ENCODE results near the gene ZDHHC11B.
"Not testable (repeated sequence)": the region's sequence is repeated elsewhere in the genome, so short reads cannot be mapped to it uniquely, and the experiment has no call there.

The ZDHHC11B gene

GRCh38 chr5:783881-784427, 575 bp downstream of the ZDHHC11B start:
- not testable (repeated sequence) for DNase-seq (ENCODE audit: low read depth)

GRCh38 chr5:783049-783802, 1.3 kb downstream of the ZDHHC11B start:
- not testable (repeated sequence) for DNase-seq (ENCODE audit: low read depth)

- not testable (repeated sequence) for DNase-seq (ENCODE audit: low read depth)
Observed at GRCh38 chr5:782356-782755, 2.2 kb downstream of the ZDHHC11B start.

- DNase-seq (ENCODE audit: low read depth) = not testable (repeated sequence)
Observed at GRCh38 chr5:780571-780970, 4.0 kb downstream of the ZDHHC11B start.

GRCh38 chr5:778967-779366, 5.6 kb downstream of the ZDHHC11B start:
- not testable (repeated sequence) for DNase-seq (ENCODE audit: low read depth)

- DNase-seq (ENCODE audit: low read depth) = not testable (repeated sequence)
Observed at GRCh38 chr5:778421-778820, 6.1 kb downstream of the ZDHHC11B start.

GRCh38 chr5:777756-778161, 6.8 kb downstream of the ZDHHC11B start:
- no peak for DNase-seq (ENCODE audit: low read depth)

GRCh38 chr5:776862-777711, 7.4 kb downstream of the ZDHHC11B start:
- DNase-seq (ENCODE audit: low read depth) = no peak

- no peak for DNase-seq (ENCODE audit: low read depth)
Observed at GRCh38 chr5:775961-776861, 8.3 kb downstream of the ZDHHC11B start.

- DNase-seq (ENCODE audit: low read depth) = not testable (repeated sequence)
Observed at GRCh38 chr5:775595-775960, 9.0 kb downstream of the ZDHHC11B start.

GRCh38 chr5:774854-775505, 9.5 kb downstream of the ZDHHC11B start:
- DNase-seq (ENCODE audit: low read depth) = not testable (repeated sequence)

- DNase-seq (ENCODE audit: low read depth) = not testable (repeated sequence)
Observed at GRCh38 chr5:774304-774703, 10.2 kb downstream of the ZDHHC11B start.

GRCh38 chr5:773517-774264, 10.8 kb downstream of the ZDHHC11B start:
- DNase-seq (ENCODE audit: low read depth) = no peak

GRCh38 chr5:772931-773330, 11.6 kb downstream of the ZDHHC11B start:
- DNase-seq (ENCODE audit: low read depth) = not testable (repeated sequence)

- DNase-seq (ENCODE audit: low read depth) = not testable (repeated sequence)
Observed at GRCh38 chr5:772547-772890, 12.0 kb downstream of the ZDHHC11B start.

- not testable (repeated sequence) for DNase-seq (ENCODE audit: low read depth)
Observed at GRCh38 chr5:771841-772546, 12.5 kb downstream of the ZDHHC11B start.

- not testable (repeated sequence) for DNase-seq (ENCODE audit: low read depth)
Observed at GRCh38 chr5:771087-771781, 13.3 kb downstream of the ZDHHC11B start.

GRCh38 chr5:770585-770984, 13.9 kb downstream of the ZDHHC11B start:
- not testable (repeated sequence) for DNase-seq (ENCODE audit: low read depth)

- not testable (repeated sequence) for DNase-seq (ENCODE audit: low read depth)
Observed at GRCh38 chr5:769485-770145, 14.9 kb downstream of the ZDHHC11B start.

Measured in activated T-cell treated with anti-CD3 and anti-CD28 coated beads for 24 hours (primary cell).